Thyroid gland (tissue), 4 donors: ENCODE measurements around the gene JADE3. TPM values are rescaled to one million over a fixed set of nuclear protein-coding genes. Genes with fewer than 3 reads are reported as not detected.

ENCODE experiments used
- DNase-seq, 2 donors: peaks; one replicate each; pipeline ENCODE4 v3.0.0-alpha.2; 2019
- H3K27ac ChIP-seq, 3 donors: fragments of 200-600 bp; sonication (generic); 1 replicate in 2 of 3; 2 replicates in 1 of 3; pipeline ENCODE4 v1.5.1; 2016 to 2019; ENCODE audit warnings: mild to moderate bottlenecking in 1 of 3, moderate library complexity in 1 of 3
- H3K27me3 ChIP-seq: fragments of 200-600 bp; sonication (generic); one replicate; pipeline ENCODE4 v1.5.1; 2019
- H3K36me3 ChIP-seq, 2 donors: fragments of 200-600 bp; sonication (generic); one replicate each; pipeline ENCODE4 v1.5.1; 2016 to 2019
- H3K4me1 ChIP-seq, 2 donors: fragments of 200-600 bp; sonication (generic); one replicate each; pipeline ENCODE4 v1.5.1; 2017 to 2019
- H3K4me3 ChIP-seq, 3 donors: fragments of 200-600 bp; sonication (generic); replicated peaks in 1 of 3; 1 replicate in 2 of 3; 2 replicates in 1 of 3; pipeline ENCODE4 v1.5.1; 2016; ENCODE audit warnings: mild to moderate bottlenecking in 1 of 3
- H3K9me3 ChIP-seq: fragments of 200-600 bp; sonication (generic); one replicate; pipeline ENCODE4 v1.5.1; 2017
- CTCF ChIP-seq, 6 experiments: fragments of 200-600 bp in 3 of 6; fragments of 450-650 bp in 3 of 6; sonication (generic) in 3 of 6; IDR thresholded peaks; one replicate each; pipeline ENCODE4 v1.5.1; 2016 to 2019; ENCODE audit warnings: antibody characterized with exemption in 6 of 6, mild to moderate bottlenecking in 2 of 6, inconsistent platforms in 1 of 6, moderate library complexity in 1 of 6
- POLR2A ChIP-seq, 2 donors: fragments of 450-650 bp; IDR thresholded peaks; one replicate each; pipeline ENCODE4 v1.6.1; 2017; ENCODE audit warnings: antibody characterized with exemption in 2 of 2, mild to moderate bottlenecking in 2 of 2, moderate library complexity in 1 of 2
- WGBS, 2 donors: methylation state at CpG; one replicate each; pipeline ENCODE4 v1.1.5; 2017; 5-methylcytosine and 5-hydroxymethylcytosine counted together
- intact Hi-C: fragments of 100-400 bp; cut with DNase I; formaldehyde crosslinking; loops from one replicate; pipeline ENCODE4 v1.15.1; 2023
- total RNA-seq, 4 donors: library from RNA; depleted of rRNA; stranded (reverse); fragments of >200 nt; gene quantifications; one replicate each; pipeline ENCODE4 v1.2.3, GENCODE V29; 2016

The JADE3 gene
- total RNA-seq, 4 donors from 2014 or later: 6.0 to 8.5 (median 7.8) TPM

- Histone ChIP-seq H3K9me3 (no peaks in the 10 kb centered on the region), H3K27ac (no peak overlapping the region), H3K27me3 (no peaks in the 10 kb centered on the region), H3K4me1 (peaks cover 0 to 14% of the 10 kb centered on the region in 2 donors), H3K4me3 (no peak overlapping the region), H3K36me3 (no peaks in the 10 kb centered on the region)
- intact Hi-C loops: no loop called here
- TF ChIP-seq POLR2A (IDR thresholded peaks at IDR 0.05) (no peak), CTCF (IDR thresholded peaks at IDR 0.05) (no peak)
- WGBS, 2 donors: 51% methylated on average over 2 of the region's 2 CpGs; no CpG with 5 or more reads in 1 of the 2 donors
- DNase-seq: peak; percentile 3 to 14
These were observed 46.9 kb downstream of the JADE3 start for GRCh38 chrX:46959101-46959500.

- Histone ChIP-seq H3K4me1 (peaks cover 0 to 14% of the 10 kb centered on the region in 2 donors), H3K27me3 (no peaks in the 10 kb centered on the region), H3K4me3 (no peak overlapping the region), H3K27ac (no peak overlapping the region), H3K36me3 (no peaks in the 10 kb centered on the region), H3K9me3 (no peaks in the 10 kb centered on the region)
- WGBS, 2 donors: 65 to 68% methylated on average over 3 of the region's 3 CpGs
- TF ChIP-seq POLR2A (IDR thresholded peaks at IDR 0.05): no peak
- no peak for TF ChIP-seq CTCF (IDR thresholded peaks at IDR 0.05)
- intact Hi-C loops: no loop called here
- no peak for DNase-seq
These were observed 47.9 kb downstream of the JADE3 start for GRCh38 chrX:46959985-46960700.

GRCh38 chrX:46961097-46961496, 48.9 kb downstream of the JADE3 start:
- intact Hi-C loops: no loop called here
- peaks cover 0 to 14% of the 10 kb centered on the region in 2 donors for H3K4me1 ChIP-seq
- WGBS, 2 donors: 39 to 41% methylated on average over 3 of the region's 3 CpGs
- no peak overlapping the region for H3K4me3 ChIP-seq
- H3K27ac ChIP-seq: no peak overlapping the region
- H3K9me3 ChIP-seq: no peaks in the 10 kb centered on the region
- no peak for DNase-seq
- H3K27me3 ChIP-seq: no peaks in the 10 kb centered on the region
- no peak for TF ChIP-seq POLR2A (IDR thresholded peaks at IDR 0.05)
- no peak for TF ChIP-seq CTCF (IDR thresholded peaks at IDR 0.05)
- no peaks in the 10 kb centered on the region for H3K36me3 ChIP-seq

- intact Hi-C loops: no loop called here
- Histone ChIP-seq H3K36me3 (no peaks in the 10 kb centered on the region), H3K27me3 (no peaks in the 10 kb centered on the region), H3K27ac (no peak overlapping the region), H3K4me1 (peaks cover 0 to 14% of the 10 kb centered on the region in 2 donors), H3K9me3 (no peaks in the 10 kb centered on the region), H3K4me3 (no peak overlapping the region)
- TF ChIP-seq POLR2A (IDR thresholded peaks at IDR 0.05) (no peak), CTCF (IDR thresholded peaks at IDR 0.05) (no peak)
- no peak for DNase-seq
- WGBS, 2 donors: 87 to 89% methylated on average over 4 to 7 of the region's 7 CpGs
These were observed 49.5 kb downstream of the JADE3 start for GRCh38 chrX:46961574-46962283.
